ENCODE data around the gene HDAC5. TPM values are rescaled to one million over a fixed set of nuclear protein-coding genes. Genes with fewer than 3 reads are reported as not detected.

Gene HDAC5
- total and polyA plus RNA-seq, 8 donors = 13.3 to 311 (median 19.1) TPM

- Histone ChIP-seq H3K27ac (peak overlapping the region; percentile 39 to 76 (median 76)), H3K9me3 (no peaks in the 10 kb centered on the region), H3K27me3 (no peaks in the 10 kb centered on the region), H3K4me1 (peaks cover 0 to 38% (median 26%) of the 10 kb centered on the region in 4 donors), H3K4me3 (peak overlapping the region in 2 of 4 donors; percentile 17 to 42), H3K36me3 (peaks cover 0 to 8% (median 8%) of the 10 kb centered on the region in 4 donors)
- intact Hi-C loops (cut with DNase I; ENCODE audit: low total_unique reads) = no loop called here
- DNase-seq = no peak
- 42 to 51% (median 49%) methylated on average over 5 of the region's 5 CpGs for WGBS, 5 donors
- no peak for TF ChIP-seq EP300 (IDR thresholded peaks at IDR 0.05)
- no peak for TF ChIP-seq POLR2A (IDR thresholded peaks at IDR 0.05)
- no peak for TF ChIP-seq POLR2AphosphoS5 (IDR thresholded peaks at IDR 0.05)
- no peak for TF ChIP-seq CTCF (IDR thresholded peaks at IDR 0.05)
These were observed 46.7 kb upstream of the HDAC5 start for GRCh38 chr17:44170135-44170498.

- Histone ChIP-seq H3K4me1 (peaks cover 0 to 36% (median 26%) of the 10 kb centered on the region in 4 donors), H3K27me3 (no peaks in the 10 kb centered on the region), H3K36me3 (no peaks in the 10 kb centered on the region), H3K27ac (no peak overlapping the region), H3K4me3 (no peak overlapping the region), H3K9me3 (no peaks in the 10 kb centered on the region)
- TF ChIP-seq POLR2AphosphoS5 (IDR thresholded peaks at IDR 0.05) = no peak
- no peak for TF ChIP-seq CTCF (IDR thresholded peaks at IDR 0.05)
- no peak for TF ChIP-seq POLR2A (IDR thresholded peaks at IDR 0.05)
- TF ChIP-seq EP300 (IDR thresholded peaks at IDR 0.05) = no peak
- intact Hi-C loops (cut with DNase I; ENCODE audit: low total_unique reads) = no loop called here
- 34 to 87% (median 73%) methylated on average over 7 of the region's 7 CpGs for WGBS, 5 donors
- no peak for DNase-seq
These were observed 43.9 kb upstream of the HDAC5 start for GRCh38 chr17:44167181-44167861.

- Histone ChIP-seq H3K36me3 (peaks cover 0 to 13% (median 0%) of the 10 kb centered on the region in 4 donors), H3K4me1 (peaks cover 0 to 9% (median 6%) of the 10 kb centered on the region in 4 donors), H3K9me3 (no peaks in the 10 kb centered on the region), H3K4me3 (no peak overlapping the region), H3K27ac (no peak overlapping the region), H3K27me3 (no peaks in the 10 kb centered on the region)
- TF ChIP-seq EP300 (IDR thresholded peaks at IDR 0.05) (no peak), POLR2AphosphoS5 (IDR thresholded peaks at IDR 0.05) (no peak), POLR2A (IDR thresholded peaks at IDR 0.05) (no peak), CTCF (IDR thresholded peaks at IDR 0.05) (no peak)
- intact Hi-C loops (cut with DNase I; ENCODE audit: low total_unique reads) = no loop called here
- no peak for DNase-seq
- WGBS, 5 donors = 82 to 100% (median 92%) methylated on average over 1 of the region's 1 CpG
These were observed 41.0 kb upstream of the HDAC5 start for GRCh38 chr17:44164476-44164875.

GRCh38 chr17:44159519-44160210 lies 36.2 kb upstream of the HDAC5 start:
- TF ChIP-seq EP300 (IDR thresholded peaks at IDR 0.05) (no peak), CTCF (IDR thresholded peaks at IDR 0.05) (no peak), POLR2AphosphoS5 (IDR thresholded peaks at IDR 0.05) (no peak), POLR2A (IDR thresholded peaks at IDR 0.05) (no peak)
- DNase-seq = no peak
- Histone ChIP-seq H3K9me3 (no peaks in the 10 kb centered on the region), H3K4me1 (no peaks in the 10 kb centered on the region), H3K27ac (no peak overlapping the region), H3K4me3 (no peak overlapping the region), H3K27me3 (no peaks in the 10 kb centered on the region), H3K36me3 (peaks cover 0 to 23% (median 0%) of the 10 kb centered on the region in 4 donors)
- 81 to 85% (median 83%) methylated on average over 15 of the region's 15 CpGs for WGBS, 5 donors
- intact Hi-C loops (cut with DNase I; ENCODE audit: low total_unique reads) = no loop called here
